Stimulated activated CD8-positive, alpha-beta memory T cell treated with anti-CD3 and anti-CD28 coated beads, Interleukin-12 subunit alpha, Interleukin-12 subunit beta, amount 100 ng/mL, for 4 hours (primary cell): ENCODE results near the gene GRIN2B.

ENCODE experiments used
- DNase-seq: peaks from one replicate; pipeline ENCODE4 v3.0.0-alpha.2; 2020; ENCODE audit warnings: low read depth

GRIN2B gene

GRCh38 chr12:13956060-13956590 is 25.3 kb downstream of the GRIN2B start:
- DNase-seq: no peak

- DNase-seq: no peak
Observed at GRCh38 chr12:13952096-13952495, 29.3 kb downstream of the GRIN2B start.

DNA sequence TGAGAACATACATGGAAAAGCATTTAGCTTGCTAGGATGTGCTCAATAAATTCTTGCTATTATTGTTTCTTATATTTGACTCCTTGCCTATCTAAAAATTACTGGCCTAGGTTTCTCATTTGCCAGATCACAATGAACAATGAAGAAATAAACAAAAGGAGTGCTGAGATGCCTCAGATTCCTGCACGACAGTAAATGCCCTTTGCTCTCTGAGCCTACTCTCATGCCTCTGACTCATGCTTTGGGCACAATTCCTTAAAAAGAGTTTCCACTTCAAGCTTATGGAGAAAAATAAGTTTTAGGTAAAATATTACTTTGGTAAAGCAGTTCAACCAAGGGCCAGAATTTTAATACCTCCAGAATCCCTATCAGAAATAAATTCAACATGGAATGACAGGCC is 30.9 kb downstream of the GRIN2B start:
- DNase-seq: no peak

DNA sequence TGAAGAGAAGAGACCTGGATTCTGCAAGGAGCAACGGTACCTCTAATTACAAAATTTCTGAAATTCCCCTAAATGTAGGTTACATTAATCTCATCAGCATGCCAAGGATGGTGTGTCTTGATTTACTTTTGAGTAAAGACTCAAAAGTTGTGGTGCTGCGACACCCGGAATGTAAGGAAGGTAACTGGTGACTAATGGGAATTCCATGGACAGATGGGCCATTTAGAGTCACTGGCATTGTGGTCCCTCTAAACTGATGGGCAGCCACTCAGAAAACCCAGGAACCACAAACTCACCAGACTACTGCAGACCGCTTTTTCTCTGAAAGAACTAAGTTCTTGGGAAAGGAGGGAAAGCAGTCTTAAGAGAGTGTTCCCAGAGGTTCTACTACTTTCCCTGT is 32.8 kb downstream of the GRIN2B start:
- no peak for DNase-seq

DNA sequence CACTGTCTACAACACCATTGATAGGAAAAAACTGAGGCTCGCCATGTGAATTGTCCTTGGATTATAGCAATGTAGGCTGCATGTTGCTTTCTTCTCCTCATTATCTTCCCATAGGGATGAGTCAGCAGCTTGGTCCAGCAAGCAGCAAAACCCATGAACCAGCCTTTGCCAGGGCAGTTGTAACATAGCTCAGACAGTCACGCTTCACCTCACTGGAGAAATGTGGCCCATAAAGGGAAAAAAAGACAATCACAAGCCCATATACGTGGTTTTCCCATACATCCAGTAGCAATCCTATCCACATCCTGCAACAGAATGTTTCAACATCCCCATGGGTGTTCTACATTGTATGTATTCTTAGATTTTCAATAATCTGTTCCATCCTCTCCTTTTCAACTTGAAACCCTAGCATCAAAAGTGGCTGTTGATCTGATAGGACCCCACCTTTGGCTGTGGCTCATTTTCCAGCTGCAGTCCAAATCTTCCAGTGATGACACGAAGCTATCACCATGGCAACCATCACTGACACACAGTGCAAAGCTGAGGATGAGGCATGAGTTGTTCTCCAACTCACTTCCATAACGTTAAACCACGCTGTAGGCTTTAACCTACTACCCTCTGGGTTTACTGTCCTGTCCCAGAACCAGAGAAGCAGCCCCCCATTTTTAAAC is 34.0 kb downstream of the GRIN2B start:
- DNase-seq: no peak

GRCh38 chr12:13945641-13946040 is 35.8 kb downstream of the GRIN2B start:
- no peak for DNase-seq

GRCh38 chr12:13945236-13945635 is 36.2 kb downstream of the GRIN2B start:
- no peak for DNase-seq

DNA sequence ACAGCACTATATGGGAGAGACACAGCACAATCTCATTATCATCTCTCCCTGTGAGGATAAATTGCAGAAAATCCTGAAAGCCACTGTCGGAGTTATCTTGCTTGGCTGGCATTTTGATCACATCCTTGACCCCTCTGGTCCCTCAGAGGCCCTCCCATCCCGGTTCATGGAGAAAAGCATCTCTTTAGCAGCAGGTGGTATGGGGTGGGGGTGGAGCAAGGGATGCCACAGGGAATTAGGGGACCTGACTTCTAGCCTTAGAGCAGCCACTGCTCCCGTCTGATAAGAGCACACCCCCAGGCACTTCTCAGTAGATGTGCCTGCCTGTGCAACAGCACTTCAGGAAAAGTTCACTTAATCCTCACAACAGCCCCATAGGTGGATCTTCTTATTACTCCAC is 38.6 kb downstream of the GRIN2B start:
- no peak for DNase-seq

DNA sequence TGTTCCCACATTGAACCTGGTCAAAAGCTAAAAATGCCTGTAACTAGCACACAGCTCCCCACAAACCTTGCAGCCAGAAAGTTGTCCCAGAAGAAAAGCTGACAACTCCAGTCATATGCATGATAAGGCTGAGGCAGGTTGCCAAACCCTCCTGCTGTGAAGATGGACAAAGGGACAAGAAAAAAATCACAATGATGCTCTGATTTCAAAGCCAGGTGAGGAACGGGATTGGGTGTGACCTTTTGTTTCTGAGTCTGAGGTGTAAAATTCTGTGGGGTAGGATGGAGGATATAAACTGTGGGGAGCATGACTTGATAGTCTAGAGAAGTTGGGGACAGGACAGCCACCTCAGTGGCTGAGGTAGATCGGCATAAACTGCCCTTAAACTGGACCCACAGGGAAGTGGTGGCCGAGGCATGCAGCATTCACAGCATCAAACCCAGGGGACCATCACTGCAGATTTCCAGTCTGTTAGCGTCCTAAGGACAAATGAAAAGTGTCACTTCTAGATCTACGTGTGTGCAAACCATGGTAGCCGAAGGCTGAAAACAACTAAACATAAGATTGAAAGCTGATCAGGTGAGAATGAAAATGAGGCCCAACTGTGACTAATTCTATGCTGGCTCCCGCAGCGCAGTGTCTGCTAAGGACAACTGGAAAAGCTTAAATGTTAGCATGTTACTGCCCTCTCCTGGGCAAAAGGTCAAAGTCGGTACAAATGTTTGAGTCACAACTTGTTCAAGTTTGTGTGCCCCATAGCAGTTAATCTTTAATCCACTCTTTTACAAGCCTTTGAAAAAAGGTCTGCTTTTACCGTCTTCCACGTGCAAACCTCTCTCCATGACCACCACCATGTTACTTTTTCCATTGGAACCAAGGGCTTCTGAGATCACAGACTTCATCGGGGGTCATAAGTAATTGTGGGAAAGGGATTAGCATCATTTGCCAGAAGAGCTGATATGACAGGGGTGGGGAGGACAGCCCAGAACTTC is 39.8 kb downstream of the GRIN2B start:
- no peak for DNase-seq

- no peak for DNase-seq
Observed at GRCh38 chr12:13940335-13940865, 41.0 kb downstream of the GRIN2B start.

GRCh38 chr12:13937735-13938134 is 43.7 kb downstream of the GRIN2B start:
- DNase-seq: no peak

DNA sequence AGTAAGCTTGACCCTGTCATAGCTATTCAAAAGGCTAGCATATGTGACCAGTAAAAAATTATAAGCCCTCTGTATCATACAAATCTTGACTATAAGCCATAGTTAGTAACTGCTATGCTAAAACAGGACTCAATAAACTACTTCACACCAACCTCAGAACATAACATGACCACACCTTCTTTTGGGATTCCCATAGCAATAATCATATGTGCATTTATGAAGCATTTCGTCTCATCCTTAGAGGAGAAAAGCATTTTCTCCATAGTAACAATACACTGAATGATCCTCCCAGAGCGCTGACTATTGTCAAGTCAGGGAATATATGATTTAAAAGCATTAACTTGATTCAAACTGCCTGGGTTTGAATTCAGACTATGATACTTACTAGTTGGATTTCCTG is 46.2 kb downstream of the GRIN2B start:
- no peak for DNase-seq
